Lower leg skin (tissue), 3 donors: Measurements from ENCODE around the gene KDM7A.

Experiments
- CTCF ChIP-seq, 3 donors: fragments of 450-650 bp; IDR thresholded peaks; one replicate each; pipeline ENCODE4 v1.5.1; 2016; ENCODE audit warnings: antibody characterized with exemption in 3 of 3, mild to moderate bottlenecking in 3 of 3, moderate library complexity in 2 of 3
- POLR2A ChIP-seq, 2 donors: fragments of 450-650 bp; IDR thresholded peaks; one replicate each; pipeline ENCODE4 v1.6.1; 2016 to 2017; ENCODE audit warnings: antibody characterized with exemption in 2 of 2, mild to moderate bottlenecking in 1 of 2, moderate library complexity in 1 of 2

GRCh38 chr7:140084972-140085371, 91.8 kb downstream of the KDM7A start:
- TF ChIP-seq POLR2A (IDR thresholded peaks at IDR 0.05) (no peak), CTCF (IDR thresholded peaks at IDR 0.05) (no peak)
